C4-2B (cell line): ENCODE data around the gene FOXD2.

Experiments
- CTCF ChIP-seq: fragments of 450-650 bp; conservative IDR thresholded peaks from 2 replicates; pipeline ENCODE4 v1.5.1; 2017; ENCODE audit warnings: mild to moderate bottlenecking
- ZFX ChIP-seq: fragments of 450-650 bp; IDR thresholded peaks from 2 replicates; pipeline ENCODE4 v1.6.1; 2017

GRCh38 chr1:47406966-47407365, 30.9 kb upstream of the FOXD2 start:
- no peak for TF ChIP-seq CTCF
- TF ChIP-seq ZFX, result no peak
